ENCODE data around the gene ZBTB9.

The ZBTB9 gene

GRCh38 chr6:33454009-33454946 lies at the start of gene ZBTB9:
Gene ZBTB9 (plus strand): TSS chr6:33454576. CDS start chr6:33455101, 525 bp downstream.
- in situ Hi-C loops (cut with MboI; ENCODE audit: low sequenced_read_pairs) = no loop called here

GRCh38 chr6:33404884-33405283 lies 49.5 kb upstream of the ZBTB9 start:
- in situ Hi-C loops (cut with MboI; ENCODE audit: low sequenced_read_pairs) = no loop called here

- in situ Hi-C loops (cut with MboI; ENCODE audit: low sequenced_read_pairs) = no loop called here
These were observed 48.9 kb upstream of the ZBTB9 start for GRCh38 chr6:33405386-33405940.

- in situ Hi-C loops (cut with MboI; ENCODE audit: low sequenced_read_pairs) = no loop called here
These were observed 48.2 kb upstream of the ZBTB9 start for GRCh38 chr6:33406126-33406525.

GRCh38 chr6:33407132-33407718 lies 47.2 kb upstream of the ZBTB9 start:
- in situ Hi-C loops (cut with MboI; ENCODE audit: low sequenced_read_pairs) = no loop called here

- in situ Hi-C loops (cut with MboI; ENCODE audit: low sequenced_read_pairs) = no loop called here
These were observed 44.2 kb upstream of the ZBTB9 start for GRCh38 chr6:33410050-33410710.

- in situ Hi-C loops (cut with MboI; ENCODE audit: low sequenced_read_pairs) = no loop called here
These were observed 43.4 kb upstream of the ZBTB9 start, which contains the start of gene PHF1 for GRCh38 chr6:33410711-33411631. Gene PHF1 (plus strand): TSS chr6:33411014. CDS start chr6:33412264, 1,250 bp downstream.

GRCh38 chr6:33411632-33412005 lies 42.8 kb upstream of the ZBTB9 start:
- in situ Hi-C loops (cut with MboI; ENCODE audit: low sequenced_read_pairs) = no loop called here

GRCh38 chr6:33412140-33413009 lies 42.0 kb upstream of the ZBTB9 start:
- in situ Hi-C loops (cut with MboI; ENCODE audit: low sequenced_read_pairs) = no loop called here

- in situ Hi-C loops (cut with MboI; ENCODE audit: low sequenced_read_pairs) = no loop called here
These were observed 40.9 kb upstream of the ZBTB9 start for GRCh38 chr6:33413241-33414120.

- in situ Hi-C loops (cut with MboI; ENCODE audit: low sequenced_read_pairs) = no loop called here
These were observed 39.6 kb upstream of the ZBTB9 start for GRCh38 chr6:33414592-33415271.

- in situ Hi-C loops (cut with MboI; ENCODE audit: low sequenced_read_pairs) = no loop called here
These were observed 38.5 kb upstream of the ZBTB9 start for GRCh38 chr6:33415831-33416230.

- in situ Hi-C loops (cut with MboI; ENCODE audit: low sequenced_read_pairs) = no loop called here
These were observed 37.8 kb upstream of the ZBTB9 start for GRCh38 chr6:33416386-33417127.

GRCh38 chr6:33417128-33417902 lies 37.1 kb upstream of the ZBTB9 start:
- in situ Hi-C loops (cut with MboI; ENCODE audit: low sequenced_read_pairs) = no loop called here

- in situ Hi-C loops (cut with MboI; ENCODE audit: low sequenced_read_pairs) = no loop called here
These were observed 36.3 kb upstream of the ZBTB9 start, which contains the start of gene CUTA for GRCh38 chr6:33417903-33418689. Gene CUTA (minus strand): TSS chr6:33418107. CDS start chr6:33418000, 107 bp downstream.
